ENCODE results near the gene USP7.
"Not testable (repeated sequence)": the region's sequence is repeated elsewhere in the genome, so short reads cannot be mapped to it uniquely, and the experiment has no call there.

Gene USP7

DNA sequence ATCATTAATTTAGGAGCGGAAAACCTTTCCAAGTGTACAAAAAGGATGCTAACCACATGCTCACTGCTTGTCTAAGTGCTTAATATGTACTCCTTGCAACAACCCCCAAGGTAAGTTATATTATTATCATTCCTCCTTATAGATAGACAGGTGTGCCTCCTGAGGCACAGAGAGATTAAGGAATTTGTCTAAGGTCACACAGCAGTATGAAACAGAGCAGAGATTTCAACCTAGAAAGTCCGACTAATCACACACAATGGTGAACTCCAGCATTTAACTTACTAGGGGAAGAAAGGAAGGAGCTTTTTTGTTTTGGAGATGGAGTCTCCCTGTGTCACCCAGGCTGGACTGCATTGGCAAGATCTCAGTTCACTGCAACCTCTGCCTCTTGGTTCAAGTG, 37.0 kb upstream of the USP7 start:
- Histone ChIP-seq H3K9me3 (ENCODE audit: control insufficient read depth, low read length) (no peaks in the 10 kb centered on the region), H3K27ac (ENCODE audit: insufficient read depth, low read depth, low read length, poor library complexity, severe bottlenecking) (no peak overlapping the region), H3K36me3 (ENCODE audit: control insufficient read depth, insufficient read depth, low read length) (no peaks in the 10 kb centered on the region), H3K27me3 (ENCODE audit: control insufficient read depth, insufficient read depth, low read length, poor library complexity, severe bottlenecking) (no peaks in the 10 kb centered on the region), H3K4me3 (ENCODE audit: insufficient read depth, low read depth, low read length) (no peak overlapping the region), H3K4me1 (ENCODE audit: control insufficient read depth, insufficient read depth, low read length) (no peaks in the 10 kb centered on the region)
- WGBS, 2 experiments, result 88 to 96% methylated on average over 1 to 2 of the region's 2 CpGs

- H3K27me3 ChIP-seq (ENCODE audit: control insufficient read depth, insufficient read depth, low read length, poor library complexity, severe bottlenecking), result no peaks in the 10 kb centered on the region
- no peak overlapping the region for H3K4me3 ChIP-seq (ENCODE audit: insufficient read depth, low read depth, low read length)
- no peak overlapping the region for H3K27ac ChIP-seq (ENCODE audit: insufficient read depth, low read depth, low read length, poor library complexity, severe bottlenecking)
- no peaks in the 10 kb centered on the region for H3K9me3 ChIP-seq (ENCODE audit: control insufficient read depth, low read length)
- WGBS, 2 experiments, result 88 to 94% methylated on average over 4 of the region's 4 CpGs
- H3K4me1 ChIP-seq (ENCODE audit: control insufficient read depth, insufficient read depth, low read length), result no peaks in the 10 kb centered on the region
- no peaks in the 10 kb centered on the region for H3K36me3 ChIP-seq (ENCODE audit: control insufficient read depth, insufficient read depth, low read length)
These were observed 36.1 kb upstream of the USP7 start for GRCh38 chr16:8999800-9000199.

DNA sequence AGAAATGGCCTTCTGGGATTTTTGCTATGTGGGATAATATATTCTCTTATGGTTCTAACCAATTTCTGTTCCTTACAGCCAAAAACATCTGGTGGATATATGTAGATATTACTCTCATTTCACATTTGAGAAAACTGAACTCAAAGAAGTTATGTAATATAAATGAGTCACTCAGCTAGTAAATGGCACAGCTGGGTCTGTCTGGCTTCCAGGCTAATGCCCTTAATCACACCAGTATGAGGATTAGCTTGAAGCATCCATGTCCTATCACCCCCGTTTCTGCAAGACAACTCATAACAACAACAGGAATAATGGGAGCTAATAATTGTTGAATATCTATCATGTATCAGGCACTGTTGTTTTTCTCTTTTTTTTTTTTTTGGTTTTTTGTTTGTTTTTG, 34.4 kb upstream of the USP7 start:
- H3K36me3 ChIP-seq (ENCODE audit: control insufficient read depth, insufficient read depth, low read length), result no peaks in the 10 kb centered on the region
- H3K27me3 ChIP-seq (ENCODE audit: control insufficient read depth, insufficient read depth, low read length, poor library complexity, severe bottlenecking), result no peaks in the 10 kb centered on the region
- no peaks in the 10 kb centered on the region for H3K9me3 ChIP-seq (ENCODE audit: control insufficient read depth, low read length)
- H3K27ac ChIP-seq (ENCODE audit: insufficient read depth, low read depth, low read length, poor library complexity, severe bottlenecking), result no peak overlapping the region
- H3K4me3 ChIP-seq (ENCODE audit: insufficient read depth, low read depth, low read length), result no peak overlapping the region
- no peaks in the 10 kb centered on the region for H3K4me1 ChIP-seq (ENCODE audit: control insufficient read depth, insufficient read depth, low read length)
- WGBS, 2 experiments, result no CpG with 5 or more reads among the region's 1 CpG

GRCh38 chr16:8996891-8997290, 33.2 kb upstream of the USP7 start:
- H3K36me3 ChIP-seq (ENCODE audit: control insufficient read depth, insufficient read depth, low read length), result no peaks in the 10 kb centered on the region
- no peak overlapping the region for H3K27ac ChIP-seq (ENCODE audit: insufficient read depth, low read depth, low read length, poor library complexity, severe bottlenecking)
- H3K9me3 ChIP-seq (ENCODE audit: control insufficient read depth, low read length), result no peaks in the 10 kb centered on the region
- no peaks in the 10 kb centered on the region for H3K27me3 ChIP-seq (ENCODE audit: control insufficient read depth, insufficient read depth, low read length, poor library complexity, severe bottlenecking)
- H3K4me1 ChIP-seq (ENCODE audit: control insufficient read depth, insufficient read depth, low read length), result no peaks in the 10 kb centered on the region
- H3K4me3 ChIP-seq (ENCODE audit: insufficient read depth, low read depth, low read length), result no peak overlapping the region
- WGBS, 2 experiments, result 82% methylated on average over 5 of the region's 5 CpGs

GRCh38 chr16:8990445-8990844, 26.7 kb upstream of the USP7 start:
- no peak overlapping the region for H3K27ac ChIP-seq (ENCODE audit: insufficient read depth, low read depth, low read length, poor library complexity, severe bottlenecking)
- no peaks in the 10 kb centered on the region for H3K4me1 ChIP-seq (ENCODE audit: control insufficient read depth, insufficient read depth, low read length)
- H3K4me3 ChIP-seq (ENCODE audit: insufficient read depth, low read depth, low read length), result no peak overlapping the region
- no peaks in the 10 kb centered on the region for H3K9me3 ChIP-seq (ENCODE audit: control insufficient read depth, low read length)
- H3K27me3 ChIP-seq (ENCODE audit: control insufficient read depth, insufficient read depth, low read length, poor library complexity, severe bottlenecking), result no peaks in the 10 kb centered on the region
- WGBS, 2 experiments, result 45 to 49% methylated on average over 6 to 7 of the region's 8 CpGs
- no peaks in the 10 kb centered on the region for H3K36me3 ChIP-seq (ENCODE audit: control insufficient read depth, insufficient read depth, low read length)

- Histone ChIP-seq H3K4me1 (ENCODE audit: control insufficient read depth, insufficient read depth, low read length) (no peaks in the 10 kb centered on the region), H3K27me3 (ENCODE audit: control insufficient read depth, insufficient read depth, low read length, poor library complexity, severe bottlenecking) (no peaks in the 10 kb centered on the region), H3K4me3 (ENCODE audit: insufficient read depth, low read depth, low read length) (no peak overlapping the region), H3K9me3 (ENCODE audit: control insufficient read depth, low read length) (no peaks in the 10 kb centered on the region), H3K27ac (ENCODE audit: insufficient read depth, low read depth, low read length, poor library complexity, severe bottlenecking) (no peak overlapping the region), H3K36me3 (ENCODE audit: control insufficient read depth, insufficient read depth, low read length) (no peaks in the 10 kb centered on the region)
- WGBS, 2 experiments, result 85 to 88% methylated on average over 16 of the region's 16 CpGs
These were observed 25.6 kb upstream of the USP7 start for GRCh38 chr16:8989099-8989878.

- Histone ChIP-seq H3K4me1 (ENCODE audit: control insufficient read depth, insufficient read depth, low read length) (no peaks in the 10 kb centered on the region), H3K27me3 (ENCODE audit: control insufficient read depth, insufficient read depth, low read length, poor library complexity, severe bottlenecking) (no peaks in the 10 kb centered on the region), H3K9me3 (ENCODE audit: control insufficient read depth, low read length) (no peaks in the 10 kb centered on the region), H3K36me3 (ENCODE audit: control insufficient read depth, insufficient read depth, low read length) (no peaks in the 10 kb centered on the region), H3K4me3 (ENCODE audit: insufficient read depth, low read depth, low read length) (no peak overlapping the region), H3K27ac (ENCODE audit: insufficient read depth, low read depth, low read length, poor library complexity, severe bottlenecking) (no peak overlapping the region)
- WGBS, 2 experiments, result 90 to 94% methylated on average over 5 of the region's 5 CpGs
These were observed 23.1 kb upstream of the USP7 start for GRCh38 chr16:8986818-8987191.

GRCh38 chr16:8986111-8986510, 22.4 kb upstream of the USP7 start:
- Histone ChIP-seq H3K9me3 (ENCODE audit: control insufficient read depth, low read length) (no peaks in the 10 kb centered on the region), H3K4me3 (ENCODE audit: insufficient read depth, low read depth, low read length) (no peak overlapping the region), H3K27ac (ENCODE audit: insufficient read depth, low read depth, low read length, poor library complexity, severe bottlenecking) (no peak overlapping the region), H3K4me1 (ENCODE audit: control insufficient read depth, insufficient read depth, low read length) (no peaks in the 10 kb centered on the region), H3K36me3 (ENCODE audit: control insufficient read depth, insufficient read depth, low read length) (no peaks in the 10 kb centered on the region), H3K27me3 (ENCODE audit: control insufficient read depth, insufficient read depth, low read length, poor library complexity, severe bottlenecking) (no peaks in the 10 kb centered on the region)
- WGBS, 2 experiments, result 86 to 89% methylated on average over 5 of the region's 6 CpGs

DNA sequence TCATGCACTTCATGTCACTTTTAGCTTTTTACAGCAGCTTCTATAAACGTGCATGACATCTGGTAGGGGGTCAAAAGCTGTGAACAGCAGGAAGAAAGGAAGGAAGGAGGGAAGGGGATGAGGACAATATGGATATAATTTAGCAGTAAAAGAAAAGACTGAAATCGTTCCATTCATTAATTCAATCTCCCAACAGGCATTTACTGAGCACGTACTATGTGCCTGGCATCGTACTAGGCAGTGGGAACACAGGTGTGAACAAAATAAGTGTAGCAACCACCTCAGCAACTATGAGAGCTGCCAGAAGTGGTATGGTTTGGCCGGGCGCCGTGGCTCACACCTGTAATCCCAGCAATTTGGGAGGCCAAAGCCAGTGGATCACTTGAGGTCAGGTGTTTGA, 19.1 kb upstream of the USP7 start:
- Histone ChIP-seq H3K27ac (ENCODE audit: insufficient read depth, low read depth, low read length, poor library complexity, severe bottlenecking) (no peak overlapping the region), H3K4me1 (ENCODE audit: control insufficient read depth, insufficient read depth, low read length) (no peaks in the 10 kb centered on the region), H3K36me3 (ENCODE audit: control insufficient read depth, insufficient read depth, low read length) (no peaks in the 10 kb centered on the region), H3K27me3 (ENCODE audit: control insufficient read depth, insufficient read depth, low read length, poor library complexity, severe bottlenecking) (no peaks in the 10 kb centered on the region), H3K4me3 (ENCODE audit: insufficient read depth, low read depth, low read length) (no peak overlapping the region), H3K9me3 (ENCODE audit: control insufficient read depth, low read length) (no peaks in the 10 kb centered on the region)
- 87 to 88% methylated on average over 6 to 7 of the region's 7 CpGs for WGBS, 2 experiments

DNA sequence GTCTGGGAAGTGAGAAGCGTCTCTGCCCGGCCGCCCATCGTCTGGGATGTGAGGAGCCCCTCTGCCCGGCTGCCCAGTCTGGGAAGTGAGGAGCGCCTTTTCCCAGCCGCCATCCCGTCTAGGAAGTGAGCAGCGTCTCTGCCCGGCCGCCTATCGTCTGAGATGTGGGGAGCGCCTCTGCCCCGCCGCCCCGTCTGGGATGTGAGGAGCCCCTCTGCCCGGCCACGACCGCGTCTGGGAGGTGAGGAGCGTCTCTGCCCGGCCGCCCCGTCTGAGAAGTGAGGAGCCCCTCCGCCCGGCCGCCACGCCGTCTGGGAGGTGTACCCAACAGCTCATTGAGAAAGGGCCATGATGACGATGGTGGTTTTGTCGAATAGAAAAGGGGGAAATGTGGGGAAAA, 18.2 kb upstream of the USP7 start:
- 95 to 96% methylated on average over 31 of the region's 31 CpGs for WGBS, 2 experiments
- H3K27ac ChIP-seq (ENCODE audit: insufficient read depth, low read depth, low read length, poor library complexity, severe bottlenecking); H3K27me3 ChIP-seq (ENCODE audit: control insufficient read depth, insufficient read depth, low read length, poor library complexity, severe bottlenecking): not testable (repeated sequence)

GRCh38 chr16:8976189-8976588, 12.5 kb upstream of the USP7 start:
- H3K4me1 ChIP-seq (ENCODE audit: control insufficient read depth, insufficient read depth, low read length); H3K36me3 ChIP-seq (ENCODE audit: control insufficient read depth, insufficient read depth, low read length); H3K27ac ChIP-seq (ENCODE audit: insufficient read depth, low read depth, low read length, poor library complexity, severe bottlenecking); H3K9me3 ChIP-seq (ENCODE audit: control insufficient read depth, low read length); H3K4me3 ChIP-seq (ENCODE audit: insufficient read depth, low read depth, low read length); H3K27me3 ChIP-seq (ENCODE audit: control insufficient read depth, insufficient read depth, low read length, poor library complexity, severe bottlenecking): not testable (repeated sequence)
- 93 to 96% methylated on average over 2 of the region's 3 CpGs for WGBS, 2 experiments

More for the DNA sequence above, 18.2 kb upstream of the USP7 start:
- H3K4me3 ChIP-seq (ENCODE audit: insufficient read depth, low read depth, low read length); H3K36me3 ChIP-seq (ENCODE audit: control insufficient read depth, insufficient read depth, low read length); H3K4me1 ChIP-seq (ENCODE audit: control insufficient read depth, insufficient read depth, low read length); H3K9me3 ChIP-seq (ENCODE audit: control insufficient read depth, low read length): not testable (repeated sequence)

Measured in ectodermal cell (in vitro differentiated cells).